Activated naive CD4-positive, alpha-beta T cell treated with anti-CD3 and anti-CD28 coated beads for 36 hours (primary cell): ENCODE measurements around the gene ATOH8. TPM values are rescaled to one million over a fixed set of nuclear protein-coding genes. Genes with fewer than 3 reads are reported as not detected.

Source experiments
- CTCF ChIA-PET: fragments of 350-600 bp; sonication (Branson Sonifier 250); formaldehyde crosslinking; loops from one replicate; lab custom pipeline; 2021; ENCODE audit warnings: antibody characterized with exemption; lab: Charles Lee
- DNase-seq: peaks from one replicate; pipeline ENCODE4 v3.0.0-alpha.2; 2020
- H3K27ac Mint-ChIP-seq: one replicate; pipeline ENCODE4 v1.8.0; 2021; ENCODE audit warnings: mild to moderate bottlenecking, mixed read lengths
- H3K27me3 Mint-ChIP-seq: one replicate; pipeline ENCODE4 v1.8.0; 2021; ENCODE audit warnings: low read depth, mixed read lengths
- H3K36me3 Mint-ChIP-seq: one replicate; pipeline ENCODE4 v1.8.0; 2021; ENCODE audit warnings: low read depth, mixed read lengths
- H3K4me1 Mint-ChIP-seq: one replicate; pipeline ENCODE4 v1.8.0; 2021; ENCODE audit warnings: low read depth, mixed read lengths
- H3K4me3 Mint-ChIP-seq: one replicate; pipeline ENCODE4 v1.8.0; 2021; ENCODE audit warnings: mild to moderate bottlenecking, moderate library complexity, mixed read lengths
- H3K9me3 Mint-ChIP-seq: one replicate; pipeline ENCODE4 v1.8.0; 2021; ENCODE audit warnings: mixed read lengths
- intact Hi-C: fragments of 100-400 bp; cut with micrococcal nuclease; formaldehyde crosslinking; loops from one replicate; pipeline ENCODE4 v1.15.1; 2023
- total RNA-seq, 2 experiments: library from RNA; stranded (reverse); gene quantifications; one replicate each; pipeline ENCODE4 v1.2.3, GENCODE V29; 2021

The ATOH8 gene
- total RNA-seq, 2 experiments from 2014 or later: not detected

DNA sequence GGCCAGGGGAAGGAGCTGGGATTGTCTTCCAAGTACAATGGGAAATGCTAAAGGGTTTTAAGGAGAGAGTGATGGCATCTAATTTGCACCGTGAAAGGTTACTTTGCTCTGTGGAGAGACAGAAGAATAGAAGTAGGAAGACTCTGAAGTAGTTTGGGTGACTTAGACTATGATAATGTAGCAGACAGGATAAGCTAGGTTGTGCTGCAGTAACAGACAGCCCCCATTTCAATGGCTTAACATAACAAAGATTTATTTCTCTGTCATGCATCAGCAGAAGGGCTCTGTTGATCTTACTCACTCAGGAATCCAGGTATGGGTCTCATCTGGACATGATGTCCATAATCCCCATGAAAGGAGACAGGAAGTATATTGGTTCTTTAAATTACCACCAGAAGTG, 33.3 kb upstream of the ATOH8 start:
- Mint-ChIP-seq H3K4me3 (no peak overlapping the region), H3K9me3 (peaks cover 2% of the 10 kb centered on the region), H3K36me3 (no peaks in the 10 kb centered on the region), H3K4me1 (no peaks in the 10 kb centered on the region), H3K27me3 (no peaks in the 10 kb centered on the region), H3K27ac (no peak overlapping the region)
- no peak for DNase-seq
- intact Hi-C loops: loop anchor here (10.0 kb wide), 1 partner anchor 364 kb away; no protein-coding TSS in a partner anchor
- CTCF ChIA-PET: interaction anchor here (1.1 to 3.2 kb wide), 5 partner anchors 9 to 94 kb away, joined by 3 to 17 read pairs (median 7); no protein-coding TSS in a partner anchor

DNA sequence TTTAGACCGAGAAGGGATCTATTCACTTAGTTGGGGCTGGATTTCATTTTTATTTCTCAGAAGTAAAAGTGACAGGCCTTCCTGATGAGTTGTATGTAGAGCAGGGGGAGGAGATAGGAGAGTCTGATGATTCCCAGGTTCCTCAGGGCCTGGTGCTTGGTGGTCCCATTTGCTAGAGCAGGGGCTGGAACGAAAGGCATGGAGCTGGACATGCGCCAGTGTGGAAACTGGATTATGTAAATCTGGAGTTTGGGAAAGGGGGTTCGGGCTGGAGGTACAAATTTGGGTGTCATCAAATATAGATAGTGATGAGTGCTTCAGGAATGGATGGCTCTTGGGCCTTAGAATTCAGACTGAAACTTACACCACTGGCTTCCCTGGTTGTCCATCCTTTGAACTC, 32.1 kb upstream of the ATOH8 start:
- no peak for DNase-seq
- H3K27me3 Mint-ChIP-seq: no peaks in the 10 kb centered on the region
- H3K9me3 Mint-ChIP-seq: peaks cover 2% of the 10 kb centered on the region
- H3K36me3 Mint-ChIP-seq: no peaks in the 10 kb centered on the region
- H3K27ac Mint-ChIP-seq: no peak overlapping the region
- intact Hi-C loops: loop anchor here (10.0 kb wide), 1 partner anchor 363 kb away; no protein-coding TSS in a partner anchor
- CTCF ChIA-PET: interaction anchor here (0.6 to 2.7 kb wide), 2 partner anchors 14 to 364 kb away, joined by 3 to 12 read pairs; no protein-coding TSS in a partner anchor
- no peaks in the 10 kb centered on the region for H3K4me1 Mint-ChIP-seq
- no peak overlapping the region for H3K4me3 Mint-ChIP-seq

DNA sequence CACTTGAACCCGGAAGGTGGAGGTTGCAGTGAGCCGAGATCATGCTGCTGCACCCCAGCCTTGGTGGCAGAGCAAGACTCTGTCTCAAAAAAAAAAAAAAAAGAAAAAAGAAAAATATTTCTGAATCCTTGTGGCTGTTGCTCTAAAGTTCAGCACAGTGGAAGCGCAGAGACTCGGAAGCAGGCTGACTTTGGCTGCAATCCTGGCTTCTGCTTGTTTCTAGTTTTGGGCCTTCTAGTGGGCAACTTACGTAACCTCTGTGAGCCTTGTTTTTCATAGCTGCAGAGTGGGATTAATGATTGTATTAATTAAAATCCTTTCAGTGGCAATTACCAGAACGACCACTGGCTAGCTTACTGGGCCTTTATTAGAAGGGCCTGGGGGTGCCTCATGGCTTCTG, 31.3 kb upstream of the ATOH8 start:
- intact Hi-C loops: loop anchor here (10.0 kb wide), 1 partner anchor 362 kb away; no protein-coding TSS in a partner anchor
- Mint-ChIP-seq H3K27me3 (no peaks in the 10 kb centered on the region), H3K9me3 (peaks cover 2% of the 10 kb centered on the region), H3K4me1 (no peaks in the 10 kb centered on the region), H3K4me3 (no peak overlapping the region), H3K36me3 (no peaks in the 10 kb centered on the region), H3K27ac (no peak overlapping the region)
- CTCF ChIA-PET: interaction anchor here (0.6 to 0.9 kb wide), 2 partner anchors 28 to 363 kb away, joined by 3 read pairs; no protein-coding TSS in a partner anchor
- DNase-seq: no peak

DNA sequence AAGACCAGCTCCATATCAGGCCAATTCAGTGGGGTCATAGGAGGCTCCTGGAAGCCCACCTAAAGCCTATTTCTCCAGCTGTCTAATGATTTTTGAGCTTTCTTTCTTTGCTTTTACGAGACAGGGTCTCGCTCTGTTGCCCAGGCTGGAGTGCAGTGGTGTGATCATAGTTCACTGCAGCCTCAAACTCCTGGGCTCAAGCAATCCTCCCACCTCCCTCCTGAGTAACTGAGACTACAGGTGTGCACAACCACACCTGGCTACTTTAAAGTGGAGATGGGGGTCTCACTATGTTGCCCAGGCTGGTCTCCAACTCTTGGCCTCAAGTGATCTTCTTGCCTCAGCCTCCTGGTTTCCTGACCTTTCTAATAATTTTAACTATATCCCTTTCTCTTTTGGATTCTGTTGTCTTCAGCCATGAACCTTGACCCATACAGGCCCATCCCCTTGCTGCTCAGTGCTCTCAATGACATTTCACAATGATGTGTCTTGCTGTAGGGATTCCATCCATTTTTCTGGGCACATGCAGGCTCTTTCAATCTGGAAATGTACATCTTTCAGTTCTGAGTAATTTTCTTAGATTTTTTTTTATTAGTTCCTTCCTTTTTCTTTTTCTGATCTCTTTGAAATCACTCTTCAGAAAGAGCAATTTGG, 30.0 kb upstream of the ATOH8 start:
- DNase-seq: no peak
- intact Hi-C loops: loop anchor here (10.0 kb wide), 1 partner anchor 361 kb away; no protein-coding TSS in a partner anchor
- Mint-ChIP-seq H3K4me3 (no peak overlapping the region), H3K36me3 (no peaks in the 10 kb centered on the region), H3K9me3 (peaks cover 2% of the 10 kb centered on the region), H3K27me3 (peaks cover 2% of the 10 kb centered on the region), H3K4me1 (no peaks in the 10 kb centered on the region), H3K27ac (no peak overlapping the region)
- CTCF ChIA-PET: interaction anchor here (0.6 to 2.6 kb wide), 5 partner anchors 16 to 458 kb away, joined by 3 to 11 read pairs (median 3); no protein-coding TSS in a partner anchor

DNA sequence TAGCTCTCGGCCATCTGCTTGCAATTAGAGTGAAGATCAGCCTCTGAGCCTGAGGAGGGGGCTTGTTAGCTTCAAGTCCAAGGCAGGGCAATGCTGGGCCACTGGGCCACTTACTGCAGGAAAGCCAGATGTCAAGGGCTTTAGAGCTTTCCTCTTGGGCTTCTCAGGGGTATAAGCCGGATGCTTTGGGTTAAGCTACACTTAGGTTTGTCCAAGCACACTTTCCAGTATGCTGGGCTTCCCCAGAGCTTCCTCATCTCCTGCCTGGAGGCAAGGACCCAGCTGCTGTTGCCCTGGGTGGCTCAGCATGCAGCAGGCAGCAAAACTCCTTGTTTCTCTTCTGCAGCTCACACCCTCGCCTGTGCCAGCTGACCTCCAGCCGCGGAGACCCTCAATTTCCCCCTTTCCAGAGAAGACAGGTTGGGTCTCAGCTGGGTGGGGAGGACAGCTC, 29.0 kb upstream of the ATOH8 start:
- no peak overlapping the region for H3K4me3 Mint-ChIP-seq
- no peaks in the 10 kb centered on the region for H3K36me3 Mint-ChIP-seq
- intact Hi-C loops: loop anchor here (10.0 kb wide), 1 partner anchor 360 kb away; no protein-coding TSS in a partner anchor
- peaks cover 2% of the 10 kb centered on the region for H3K27me3 Mint-ChIP-seq
- CTCF ChIA-PET: interaction anchor here (0.6 to 2.6 kb wide), 8 partner anchors 16 to 331 kb away, joined by 3 to 11 read pairs (median 3); partner anchors contain the start of gene ATOH8
- H3K27ac Mint-ChIP-seq: no peak overlapping the region
- peaks cover 2% of the 10 kb centered on the region for H3K9me3 Mint-ChIP-seq
- peaks cover 4% of the 10 kb centered on the region for H3K4me1 Mint-ChIP-seq
- DNase-seq: no peak

DNA sequence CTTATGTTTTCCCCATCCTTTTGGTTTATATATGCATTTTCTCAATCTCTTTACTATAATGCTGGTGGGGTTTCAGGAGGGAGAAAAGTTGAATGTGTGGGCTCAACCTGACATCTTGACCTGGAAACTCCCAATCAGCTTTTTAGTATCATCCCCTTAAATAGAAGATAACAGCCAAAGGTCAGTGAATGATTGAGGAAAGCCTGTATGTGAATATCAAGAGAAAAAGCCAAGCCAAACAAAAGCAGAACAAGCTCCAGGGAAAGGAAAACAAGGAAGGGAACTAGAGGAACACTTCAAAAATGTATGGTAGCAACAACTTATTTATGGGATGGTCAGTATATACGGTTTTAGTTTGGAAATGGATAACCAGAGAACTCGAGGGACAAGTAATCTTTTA, 28.3 kb upstream of the ATOH8 start:
- Mint-ChIP-seq H3K27me3 (peaks cover 2% of the 10 kb centered on the region), H3K4me1 (peaks cover 4% of the 10 kb centered on the region), H3K36me3 (no peaks in the 10 kb centered on the region), H3K27ac (no peak overlapping the region), H3K4me3 (no peak overlapping the region), H3K9me3 (peaks cover under 1% of the 10 kb centered on the region)
- CTCF ChIA-PET: interaction anchor here (0.7 to 2.6 kb wide), 5 partner anchors 13 to 89 kb away, joined by 3 to 11 read pairs (median 4); partner anchors contain the start of gene ATOH8
- intact Hi-C loops: loop anchor here (10.0 kb wide), 1 partner anchor 359 kb away; no protein-coding TSS in a partner anchor
- DNase-seq: no peak

DNA sequence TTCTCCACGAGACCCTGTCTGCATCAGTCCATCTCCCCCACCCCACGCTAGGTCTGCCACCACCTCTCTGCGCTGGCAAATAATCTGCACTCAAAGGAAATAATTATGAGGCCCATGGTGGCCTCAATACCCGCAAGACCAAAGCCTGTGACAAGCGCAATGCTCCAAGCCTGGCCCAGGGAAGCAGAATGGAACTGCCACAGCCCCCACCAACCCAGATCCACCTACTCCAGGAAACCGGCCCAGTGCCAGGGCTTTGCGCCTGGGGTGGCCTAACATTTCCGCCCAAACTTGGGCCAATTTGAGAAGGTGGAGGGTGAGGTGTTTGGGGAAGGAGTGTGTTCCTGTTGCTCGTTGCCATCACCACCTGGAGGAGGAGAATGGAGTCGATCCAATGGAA, 26.0 kb upstream of the ATOH8 start:
- Mint-ChIP-seq H3K27me3 (peaks cover 2% of the 10 kb centered on the region), H3K4me1 (peaks cover 4% of the 10 kb centered on the region), H3K27ac (no peak overlapping the region), H3K36me3 (no peaks in the 10 kb centered on the region), H3K9me3 (no peaks in the 10 kb centered on the region), H3K4me3 (no peak overlapping the region)
- CTCF ChIA-PET: interaction anchor here (1.1 kb wide), 1 partner anchor 86 kb away, joined by 4 read pairs; no protein-coding TSS in a partner anchor
- no peak for DNase-seq
- intact Hi-C loops: loop anchor here (2.0 to 10.0 kb wide), 2 partner anchors 23 to 357 kb away; no protein-coding TSS in a partner anchor

DNA sequence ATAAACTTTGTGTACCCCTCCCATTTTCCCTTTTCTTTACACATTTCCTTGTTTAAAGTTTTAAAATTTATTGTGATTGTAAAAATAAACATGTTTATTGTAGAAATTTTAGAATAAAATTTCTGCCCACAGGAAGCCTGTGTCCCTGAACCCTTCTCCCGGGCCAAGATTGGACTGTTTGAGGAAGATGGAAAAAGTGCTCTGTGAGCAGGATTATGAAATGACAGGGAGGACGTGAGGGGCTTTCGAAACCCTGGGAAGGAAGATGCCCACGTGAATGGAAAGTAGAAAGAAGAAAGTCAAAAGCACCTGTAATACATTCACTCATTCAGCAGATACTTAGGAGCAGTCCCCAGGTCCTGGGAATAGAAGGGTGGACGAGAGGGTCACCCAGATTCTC, 25.4 kb upstream of the ATOH8 start:
- CTCF ChIA-PET: interaction anchor here (0.5 to 2.5 kb wide), 35 partner anchors 9 to 400 kb away, joined by 3 to 66 read pairs (median 4); partner anchors contain the start of genes ATOH8 and ST3GAL5
- intact Hi-C loops: loop anchor here (2.0 to 10.0 kb wide), 2 partner anchors 22 to 356 kb away; no protein-coding TSS in a partner anchor
- Mint-ChIP-seq H3K4me3 (no peak overlapping the region), H3K27ac (no peak overlapping the region), H3K9me3 (no peaks in the 10 kb centered on the region), H3K4me1 (peaks cover 4% of the 10 kb centered on the region), H3K36me3 (no peaks in the 10 kb centered on the region), H3K27me3 (peaks cover 2% of the 10 kb centered on the region)
- DNase-seq: no peak

DNA sequence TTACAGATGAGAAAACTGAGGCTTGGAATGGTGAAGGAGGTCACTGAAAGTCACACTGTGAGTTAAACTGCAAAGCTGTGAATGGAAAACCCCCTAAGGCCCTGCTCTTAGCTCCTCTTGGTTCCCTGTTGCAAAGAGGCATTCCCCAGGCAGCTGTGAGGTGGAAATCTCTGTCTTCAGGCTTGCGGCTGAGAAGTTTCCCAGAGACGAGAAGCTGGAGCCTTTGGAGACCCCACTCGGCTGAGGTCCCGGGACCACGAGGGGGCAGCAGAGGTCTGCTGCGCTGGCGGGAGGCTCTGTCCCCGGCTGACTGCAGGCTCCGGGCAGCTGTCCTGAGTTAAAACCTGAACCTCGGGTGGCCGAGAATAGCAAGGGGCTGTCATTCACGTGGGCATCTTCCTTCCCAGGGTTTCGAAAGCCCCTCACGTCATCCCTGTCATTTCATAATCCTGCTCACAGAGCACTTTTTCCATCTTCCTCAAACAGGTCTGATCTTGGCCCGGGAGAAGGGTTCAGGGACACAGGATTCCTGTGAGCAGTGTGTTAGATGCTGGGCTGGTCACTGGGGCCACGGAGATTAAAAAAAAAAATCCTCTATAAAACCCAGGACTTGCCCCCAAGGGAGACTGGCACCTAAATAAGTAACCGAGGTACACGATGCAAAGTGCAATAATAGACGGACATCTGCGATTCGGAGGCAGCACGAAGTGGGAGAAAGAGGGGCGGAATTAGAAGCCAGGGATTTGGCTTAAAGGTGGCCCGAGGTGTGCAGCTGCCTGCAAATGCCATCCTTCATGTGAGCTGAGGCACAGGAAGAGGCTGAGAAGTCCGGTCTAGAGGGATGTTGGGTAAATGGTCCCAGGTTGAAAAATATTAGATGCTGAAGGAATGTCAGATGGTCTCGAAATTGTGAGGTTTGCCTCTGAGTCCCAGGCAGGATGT, 24.6 kb upstream of the ATOH8 start:
- H3K27me3 Mint-ChIP-seq: peaks cover 2% of the 10 kb centered on the region
- CTCF ChIA-PET: interaction anchor here (0.5 to 2.5 kb wide), 38 partner anchors 8 to 399 kb away, joined by 3 to 66 read pairs (median 4); partner anchors contain the start of genes ATOH8 and ST3GAL5
- H3K4me3 Mint-ChIP-seq: no peak overlapping the region
- H3K4me1 Mint-ChIP-seq: peaks cover 4% of the 10 kb centered on the region
- intact Hi-C loops: loop anchor here (1.0 to 10.0 kb wide), 3 partner anchors 22 to 356 kb away; no protein-coding TSS in a partner anchor
- no peaks in the 10 kb centered on the region for H3K9me3 Mint-ChIP-seq
- H3K27ac Mint-ChIP-seq: no peak overlapping the region
- H3K36me3 Mint-ChIP-seq: no peaks in the 10 kb centered on the region
- peak; percentile 81 for DNase-seq

DNA sequence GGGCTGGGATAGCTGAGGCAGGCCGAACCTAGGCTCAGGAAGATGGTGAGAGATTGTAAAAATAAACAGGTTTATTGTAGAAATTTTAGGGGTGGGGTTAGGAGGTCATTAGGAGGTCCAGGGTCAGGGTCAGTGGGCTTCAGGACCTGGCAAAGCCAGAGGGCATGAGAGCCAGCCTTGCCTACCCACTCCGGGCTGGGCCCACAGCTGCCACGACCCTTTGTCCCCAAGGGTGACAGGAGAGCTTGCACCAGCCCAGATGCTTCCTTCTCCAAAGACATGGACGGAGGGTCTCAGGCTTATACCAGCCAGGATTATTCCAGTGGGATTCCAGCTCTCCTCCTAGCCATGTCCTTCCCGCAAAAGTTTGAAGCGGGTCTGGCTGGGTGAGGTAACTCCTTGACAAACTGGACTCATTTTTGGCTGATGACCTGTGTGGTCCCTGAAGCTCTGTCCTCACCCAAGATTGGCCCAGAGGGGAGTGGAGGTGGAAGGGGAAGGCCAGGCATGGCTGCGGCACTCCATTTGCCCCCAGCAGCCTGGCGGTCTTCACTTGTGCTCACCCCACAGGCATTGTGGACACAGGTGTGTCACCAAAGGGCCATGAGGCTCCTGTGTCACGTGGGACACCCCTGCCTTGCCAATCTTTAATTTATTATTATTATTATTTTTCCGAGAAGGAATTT, 23.8 kb upstream of the ATOH8 start:
- Mint-ChIP-seq H3K27ac (no peak overlapping the region), H3K4me1 (peaks cover 4% of the 10 kb centered on the region), H3K4me3 (no peak overlapping the region), H3K27me3 (peaks cover 2% of the 10 kb centered on the region), H3K36me3 (no peaks in the 10 kb centered on the region), H3K9me3 (no peaks in the 10 kb centered on the region)
- intact Hi-C loops: loop anchor here (1.0 to 10.0 kb wide), 3 partner anchors 21 to 355 kb away; no protein-coding TSS in a partner anchor
- CTCF ChIA-PET: interaction anchor here (0.7 to 2.5 kb wide), 15 partner anchors 11 to 327 kb away, joined by 3 to 66 read pairs (median 6); partner anchors contain the start of gene ATOH8
- no peak for DNase-seq

DNA sequence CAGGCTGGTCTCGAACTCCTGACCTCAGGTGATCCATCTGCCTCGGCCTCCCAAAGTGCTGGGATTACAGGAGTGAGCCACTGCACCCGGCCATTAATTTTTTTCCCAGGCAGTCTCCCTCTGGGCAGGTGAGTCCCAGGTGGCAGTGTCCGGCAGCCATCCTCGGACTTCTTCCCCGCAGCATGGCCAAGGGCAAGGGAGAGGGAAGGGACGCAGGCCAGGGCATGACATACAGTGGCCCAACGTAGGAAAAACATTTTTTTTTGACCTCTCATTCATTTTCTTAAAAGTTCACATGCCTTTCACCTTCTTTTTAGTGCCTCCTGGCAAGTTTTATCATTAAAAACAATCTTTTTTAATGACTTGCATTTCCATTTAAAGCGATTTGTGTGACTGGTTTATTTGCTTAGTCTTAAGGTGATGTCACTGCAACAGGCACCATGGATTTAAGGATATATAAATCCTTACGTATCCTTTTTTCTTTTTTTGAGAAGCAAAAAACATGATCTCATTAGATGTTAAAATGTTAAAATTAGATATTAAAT, 23.0 kb upstream of the ATOH8 start:
- no peak for DNase-seq
- no peak overlapping the region for H3K4me3 Mint-ChIP-seq
- CTCF ChIA-PET: interaction anchor here (2.5 kb wide), 1 partner anchor 83 kb away, joined by 66 read pairs; no protein-coding TSS in a partner anchor
- no peaks in the 10 kb centered on the region for H3K36me3 Mint-ChIP-seq
- peaks cover 4% of the 10 kb centered on the region for H3K4me1 Mint-ChIP-seq
- peaks cover 2% of the 10 kb centered on the region for H3K27me3 Mint-ChIP-seq
- no peaks in the 10 kb centered on the region for H3K9me3 Mint-ChIP-seq
- intact Hi-C loops: no loop called here
- no peak overlapping the region for H3K27ac Mint-ChIP-seq
